Mesenchymal stem cell (in vitro differentiated cells and primary cell): ENCODE data around the gene MYBPC1.
A peak's percentile ranks its signal among the peaks of the same experiment; 100 is the strongest.

Experiments used
- DNase-seq: peaks from one replicate; pipeline ENCODE4 v3.0.0-alpha.2; 2013
- H2AFZ ChIP-seq: one replicate; pipeline ENCODE4 v1.6.1; 2013; ENCODE audit warnings: low read depth, mild to moderate bottlenecking, control low read depth, inconsistent platforms, low read length, moderate library complexity
- H2AK5ac ChIP-seq: 2 replicates; pipeline ENCODE4 v1.6.1; 2013; ENCODE audit warnings: low read length, moderate library complexity, mild to moderate bottlenecking, inconsistent platforms; ENCODE audit not compliant: severe bottlenecking
- H2BK120ac ChIP-seq: one replicate; pipeline ENCODE4 v1.6.1; 2013; ENCODE audit warnings: low read depth, mild to moderate bottlenecking, inconsistent platforms, low read length, moderate library complexity
- H2BK12ac ChIP-seq, 2 experiments: one replicate each; pipeline ENCODE4 v1.6.1; 2013; ENCODE audit warnings: inconsistent platforms in 2 of 2, low read length in 2 of 2, mild to moderate bottlenecking in 2 of 2, moderate library complexity in 2 of 2, control low read depth in 1 of 2
- H2BK15ac ChIP-seq: one replicate; pipeline ENCODE4 v1.6.1; 2013; ENCODE audit warnings: mild to moderate bottlenecking, low read depth, inconsistent platforms; ENCODE audit not compliant: poor library complexity, severe bottlenecking
- H2BK5ac ChIP-seq: 2 replicates; pipeline ENCODE4 v1.6.1; 2013; ENCODE audit warnings: low read depth, mild to moderate bottlenecking, low read length, control low read depth, inconsistent platforms; ENCODE audit not compliant: poor library complexity, severe bottlenecking
- H3K14ac ChIP-seq, 2 experiments: one replicate each; pipeline ENCODE4 v1.6.1; 2013; ENCODE audit warnings: inconsistent platforms in 2 of 2, low read length in 2 of 2, control low read depth in 1 of 2, mild to moderate bottlenecking in 1 of 2, moderate library complexity in 1 of 2
- H3K18ac ChIP-seq, 2 experiments: one replicate each; pipeline ENCODE4 v1.6.1; 2013; ENCODE audit warnings: inconsistent platforms in 2 of 2, low read length in 2 of 2, control low read depth in 1 of 2, low read depth in 1 of 2, mild to moderate bottlenecking in 1 of 2
- H3K23ac ChIP-seq, 2 experiments: one replicate each; pipeline ENCODE4 v1.6.1; 2013; ENCODE audit warnings: inconsistent platforms in 2 of 2, low read length in 2 of 2, mild to moderate bottlenecking in 2 of 2, moderate library complexity in 2 of 2, control low read depth in 1 of 2
- H3K27ac ChIP-seq: 2 replicates; pipeline ENCODE4 v1.5.1; 2013; ENCODE audit warnings: mild to moderate bottlenecking, moderate library complexity, low read length, control low read depth, inconsistent platforms; ENCODE audit not compliant: poor library complexity, severe bottlenecking
- H3K27me3 ChIP-seq, 2 experiments: 2 replicates each; pipeline versions ENCODE4 v1.6.1 to v1.7.0; 2013; ENCODE audit warnings: low read length in 2 of 2, mild to moderate bottlenecking in 2 of 2, moderate library complexity in 2 of 2, control low read depth in 1 of 2, inconsistent platforms in 1 of 2; ENCODE audit not compliant: control insufficient read depth in 1 of 2, insufficient read depth in 1 of 2
- H3K36me3 ChIP-seq, 2 experiments: 2 replicates each; pipeline versions ENCODE4 v1.6.1 to v1.7.0; 2013; ENCODE audit warnings: low read length in 2 of 2, control low read depth in 1 of 2, inconsistent platforms in 1 of 2, low read depth in 1 of 2, mild to moderate bottlenecking in 1 of 2; ENCODE audit not compliant: insufficient read depth in 2 of 2, control insufficient read depth in 1 of 2
- H3K4ac ChIP-seq, 2 experiments: one replicate each; pipeline ENCODE4 v1.6.1; 2013; ENCODE audit warnings: inconsistent platforms in 2 of 2, low read length in 2 of 2, mild to moderate bottlenecking in 2 of 2, moderate library complexity in 2 of 2, control low read depth in 1 of 2, low read depth in 1 of 2
- H3K4me1 ChIP-seq: 2 replicates; pipeline ENCODE4 v1.6.1; 2013; ENCODE audit warnings: low read depth, low read length, control low read depth; ENCODE audit not compliant: control insufficient read depth, insufficient read depth
- H3K4me2 ChIP-seq: 2 replicates; pipeline ENCODE4 v1.6.1; 2013; ENCODE audit warnings: low read length, mild to moderate bottlenecking, inconsistent platforms; ENCODE audit not compliant: poor library complexity, severe bottlenecking
- H3K4me3 ChIP-seq, 2 experiments: 2 replicates each; pipeline versions ENCODE4 v1.5.1 to v1.7.0; 2013; ENCODE audit warnings: low read length in 2 of 2, mild to moderate bottlenecking in 2 of 2, control low read depth in 1 of 2, low read depth in 1 of 2; ENCODE audit not compliant: insufficient read depth in 1 of 2
- H3K79me1 ChIP-seq: replicated peaks from 2 replicates; pipeline ENCODE4 v1.6.1; 2013; ENCODE audit warnings: mild to moderate bottlenecking, control low read depth, low read length, inconsistent platforms; ENCODE audit not compliant: poor library complexity, severe bottlenecking
- H3K9ac ChIP-seq: 2 replicates; pipeline ENCODE4 v1.7.0; 2013; ENCODE audit warnings: mild to moderate bottlenecking, low read length, moderate library complexity
- H3K9me3 ChIP-seq: 2 replicates; pipeline ENCODE4 v1.7.0; 2013; ENCODE audit warnings: mild to moderate bottlenecking, low read length; ENCODE audit not compliant: control insufficient read depth
- H4K8ac ChIP-seq: one replicate; pipeline ENCODE4 v1.6.1; 2013; ENCODE audit warnings: inconsistent platforms, mild to moderate bottlenecking, low read length, moderate library complexity
- H4K91ac ChIP-seq: one replicate; pipeline ENCODE4 v1.6.1; 2013; ENCODE audit warnings: mild to moderate bottlenecking, low read length, inconsistent platforms
- WGBS: methylation state at CpG from one replicate; pipeline ENCODE4 v1.1.7; 2013; ENCODE audit warnings: mixed read lengths; 5-methylcytosine and 5-hydroxymethylcytosine counted together

Gene MYBPC1

DNA sequence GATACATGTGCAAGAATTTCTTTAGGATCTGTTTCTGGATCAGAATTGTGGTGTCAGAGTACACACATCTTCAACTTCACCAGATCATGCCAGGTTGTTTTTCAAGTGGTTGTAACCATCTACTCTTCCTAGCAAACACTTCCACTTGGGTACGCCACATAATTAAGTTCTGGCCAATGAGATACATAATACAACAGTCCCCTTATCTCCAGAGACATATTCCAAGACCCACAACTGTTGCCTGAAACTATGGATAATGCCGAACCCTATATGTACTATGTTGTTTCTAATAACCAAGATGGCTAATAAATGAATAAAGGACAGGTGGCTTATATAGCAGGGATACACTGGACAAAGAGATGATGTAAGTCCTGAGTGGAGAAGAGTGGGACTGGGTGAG is 100.2 kb downstream of the MYBPC1 start:
- H2BK12ac ChIP-seq: no peak overlapping the region
- H3K4me2 ChIP-seq: no peak overlapping the region
- H3K9me3 ChIP-seq: peaks cover 3% of the 10 kb centered on the region
- WGBS: 67% methylated on average over 1 of the region's 2 CpGs
- DNase-seq: no peak
- H2BK120ac ChIP-seq: no peak overlapping the region
- no peak overlapping the region for H2AK5ac ChIP-seq
- no peak overlapping the region for H2AFZ ChIP-seq
- no peak overlapping the region for H3K23ac ChIP-seq
- H4K8ac ChIP-seq: no peak overlapping the region
- no peak overlapping the region for H2BK5ac ChIP-seq
- no peak overlapping the region for H3K14ac ChIP-seq
- no peak overlapping the region for H3K9ac ChIP-seq
- peaks cover 7% of the 10 kb centered on the region for H3K79me1 ChIP-seq
- H2BK15ac ChIP-seq: no peak overlapping the region
- no peak overlapping the region for H3K27ac ChIP-seq
- no peaks in the 10 kb centered on the region for H3K36me3 ChIP-seq
- no peak overlapping the region for H3K4ac ChIP-seq
- no peak overlapping the region for H3K4me3 ChIP-seq
- no peak overlapping the region for H4K91ac ChIP-seq
- no peak overlapping the region for H3K18ac ChIP-seq
- peaks cover 8% of the 10 kb centered on the region for H3K4me1 ChIP-seq
- H3K27me3 ChIP-seq: no peaks in the 10 kb centered on the region

DNA sequence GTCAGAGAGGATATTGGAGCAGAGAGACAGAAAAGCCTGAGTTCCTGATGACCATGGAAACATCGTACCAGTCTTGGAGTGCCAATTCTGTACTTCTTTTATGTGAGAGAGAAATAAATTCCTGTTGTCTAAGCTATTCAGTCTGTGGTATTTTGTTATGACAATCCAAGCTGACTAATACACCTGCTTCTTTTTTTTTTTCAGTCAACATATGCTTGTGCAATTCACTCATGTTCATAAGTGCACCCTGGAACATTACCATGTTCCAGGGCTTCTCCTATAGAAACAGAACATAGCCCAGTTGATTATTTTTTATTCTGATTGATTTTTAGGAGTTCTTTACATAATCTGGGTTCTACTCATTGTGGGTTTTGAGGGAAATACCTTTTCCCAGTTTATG is 100.9 kb downstream of the MYBPC1 start:
- Histone ChIP-seq H3K4ac (no peak overlapping the region), H3K36me3 (no peaks in the 10 kb centered on the region), H3K4me2 (no peak overlapping the region), H3K27me3 (no peaks in the 10 kb centered on the region), H4K8ac (no peak overlapping the region), H2BK12ac (no peak overlapping the region), H3K4me3 (no peak overlapping the region), H3K14ac (no peak overlapping the region), H3K27ac (no peak overlapping the region), H3K23ac (no peak overlapping the region), H3K18ac (no peak overlapping the region), H2AK5ac (no peak overlapping the region), H2BK120ac (no peak overlapping the region), H4K91ac (no peak overlapping the region), H2BK15ac (no peak overlapping the region), H3K9me3 (peaks cover 3% of the 10 kb centered on the region), H2BK5ac (no peak overlapping the region), H2AFZ (no peak overlapping the region), H3K79me1 (peaks cover 7% of the 10 kb centered on the region), H3K4me1 (peaks cover 8% of the 10 kb centered on the region), H3K9ac (no peak overlapping the region)
- 86% methylated on average over 1 of the region's 1 CpG for WGBS
- DNase-seq: peak; percentile 26

DNA sequence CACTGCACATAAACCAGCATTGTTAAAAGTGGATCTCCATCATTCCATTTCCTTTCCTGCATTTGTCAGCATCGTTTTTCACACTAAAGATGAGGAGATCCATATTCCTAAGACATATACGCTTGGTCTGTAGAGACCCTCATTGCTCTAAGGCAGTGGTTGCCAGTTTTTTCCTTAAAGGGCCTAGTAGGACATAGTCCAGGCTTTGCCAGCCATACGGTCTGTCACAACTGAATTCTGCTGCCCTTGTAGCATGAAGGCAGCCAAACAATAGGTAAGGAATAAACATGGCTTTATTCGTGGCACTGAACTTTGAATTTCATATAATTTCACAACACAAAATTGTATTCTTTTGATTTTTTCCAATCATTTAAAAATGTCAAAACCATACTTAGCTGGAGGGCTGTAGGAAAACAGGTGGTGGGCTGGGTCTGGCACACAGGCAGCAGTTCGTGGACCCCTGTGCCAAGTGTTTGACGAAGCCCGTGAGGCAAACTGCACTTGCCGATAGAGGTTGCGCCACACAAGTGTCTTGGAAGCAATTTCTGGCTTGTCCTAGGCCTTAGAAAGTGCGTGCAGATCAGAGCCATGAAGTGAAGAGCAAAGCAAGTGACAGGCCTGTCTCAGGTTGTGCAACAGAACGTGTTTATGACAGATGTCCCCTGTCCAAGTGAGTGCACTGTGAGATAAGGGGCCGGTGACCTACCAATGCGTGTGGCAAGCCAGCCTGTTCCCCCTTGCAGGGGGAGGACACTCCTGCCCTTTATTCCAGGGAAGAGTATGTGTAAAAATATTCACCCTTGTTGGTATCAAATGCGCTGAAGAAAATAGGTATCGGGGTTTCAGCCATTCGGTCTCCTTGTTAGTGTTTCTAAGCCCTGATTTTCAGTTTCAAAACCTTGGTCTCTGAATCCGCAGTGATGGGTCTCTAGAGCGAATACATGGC is 101.8 kb downstream of the MYBPC1 start:
- peak overlapping the region; percentile 71 for H4K8ac ChIP-seq
- peak overlapping the region; percentile 84 for H3K9ac ChIP-seq
- H3K4me3 ChIP-seq: peak overlapping the region; percentile 95 to 99
- peak overlapping the region; percentile 89 for H2AFZ ChIP-seq
- H4K91ac ChIP-seq: peak overlapping the region; percentile 28
- H2BK5ac ChIP-seq: no peak overlapping the region
- H3K27ac ChIP-seq: no peak overlapping the region
- no peak for DNase-seq
- H3K79me1 ChIP-seq: peaks cover 7% of the 10 kb centered on the region
- H3K36me3 ChIP-seq: no peaks in the 10 kb centered on the region
- no peak overlapping the region for H3K14ac ChIP-seq
- H3K4me2 ChIP-seq: peak overlapping the region; percentile 91
- peak overlapping the region in 1 of 2 experiments; percentile 17 for H3K23ac ChIP-seq
- peaks cover 8% of the 10 kb centered on the region for H3K4me1 ChIP-seq
- peak overlapping the region in 1 of 2 experiments; percentile 42 for H2BK12ac ChIP-seq
- H2BK120ac ChIP-seq: no peak overlapping the region
- no peak overlapping the region for H2BK15ac ChIP-seq
- peaks cover 3% of the 10 kb centered on the region for H3K9me3 ChIP-seq
- H3K18ac ChIP-seq: no peak overlapping the region
- WGBS: 46% methylated on average over 17 of the region's 18 CpGs
- no peak overlapping the region for H3K4ac ChIP-seq
- H2AK5ac ChIP-seq: no peak overlapping the region
- H3K27me3 ChIP-seq: no peaks in the 10 kb centered on the region

DNA sequence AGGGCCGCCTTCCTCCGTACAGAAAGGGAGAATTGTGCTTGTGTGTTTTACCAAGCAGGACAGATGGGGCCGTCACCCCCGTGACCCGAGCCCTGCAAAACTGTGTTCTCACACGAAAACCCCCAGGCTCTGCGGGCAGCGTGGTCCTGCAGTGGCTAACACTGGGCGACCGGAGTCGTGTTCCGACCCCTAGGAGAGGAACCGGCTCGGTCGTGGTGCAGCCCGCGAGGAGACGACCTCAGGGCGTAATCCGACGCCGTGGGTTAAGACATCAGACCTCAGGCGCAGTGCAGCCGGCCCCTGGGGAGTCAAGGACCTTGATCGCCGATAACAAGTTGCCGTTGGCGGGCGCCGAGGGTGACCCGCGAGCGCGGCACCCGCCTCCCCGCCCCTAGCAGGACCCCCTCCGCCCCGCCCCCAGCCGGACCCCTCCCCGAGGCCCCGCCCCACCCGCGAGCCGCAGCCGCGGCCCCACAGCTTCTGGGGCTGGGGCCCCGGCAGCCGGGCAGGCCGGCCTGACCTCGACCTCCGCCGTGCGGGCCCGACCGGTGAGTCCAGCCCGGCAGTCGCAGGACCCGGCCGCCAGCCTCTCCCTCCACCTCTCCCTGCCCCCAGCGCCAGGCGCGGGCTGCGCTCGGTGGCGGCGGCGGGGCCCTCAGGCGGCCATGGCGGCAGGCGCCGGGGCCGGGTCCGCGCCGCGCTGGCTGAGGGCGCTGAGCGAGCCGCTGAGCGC is 102.6 kb downstream of the MYBPC1 start, which contains the start of gene CHPT1:
TSS of gene CHPT1 (plus strand) at position 444 of the 733 bp plus-strand sequence. CDS start at position 666, 222 bp downstream.
- Histone ChIP-seq H2AK5ac (no peak within 1 kb of the TSS), H3K27ac (no peak within 1 kb of the TSS), H3K18ac (peak within 1 kb of the TSS; percentile 70 to 98), H3K4me1 (peaks cover 8% of the 10 kb centered on the region), H3K23ac (peak within 1 kb of the TSS; percentile 70 to 79), H3K4me2 (peak within 1 kb of the TSS; percentile 97), H2BK12ac (peak within 1 kb of the TSS in 1 of 2 experiments; percentile 74), H3K79me1 (peaks cover 7% of the 10 kb centered on the region), H3K36me3 (no peaks in the 10 kb centered on the region), H2BK15ac (peak within 1 kb of the TSS; percentile 94), H3K9me3 (peaks cover 3% of the 10 kb centered on the region), H2AFZ (peak within 1 kb of the TSS; percentile 89), H3K14ac (peak within 1 kb of the TSS in 1 of 2 experiments; percentile 95), H3K9ac (peak within 1 kb of the TSS; percentile 92), H2BK5ac (peak within 1 kb of the TSS; percentile 8), H2BK120ac (peak within 1 kb of the TSS; percentile 92), H3K4me3 (peak within 1 kb of the TSS; percentile 95 to 99), H3K27me3 (no peaks in the 10 kb centered on the region), H4K91ac (peak within 1 kb of the TSS; percentile 92), H3K4ac (peak within 1 kb of the TSS; percentile 81 to 92), H4K8ac (peak within 1 kb of the TSS; percentile 97)
- peak; percentile 57 for DNase-seq
- under 1% methylated on average over 44 of the region's 80 CpGs for WGBS
